ENCODE results near the gene SIX5.

DNA sequence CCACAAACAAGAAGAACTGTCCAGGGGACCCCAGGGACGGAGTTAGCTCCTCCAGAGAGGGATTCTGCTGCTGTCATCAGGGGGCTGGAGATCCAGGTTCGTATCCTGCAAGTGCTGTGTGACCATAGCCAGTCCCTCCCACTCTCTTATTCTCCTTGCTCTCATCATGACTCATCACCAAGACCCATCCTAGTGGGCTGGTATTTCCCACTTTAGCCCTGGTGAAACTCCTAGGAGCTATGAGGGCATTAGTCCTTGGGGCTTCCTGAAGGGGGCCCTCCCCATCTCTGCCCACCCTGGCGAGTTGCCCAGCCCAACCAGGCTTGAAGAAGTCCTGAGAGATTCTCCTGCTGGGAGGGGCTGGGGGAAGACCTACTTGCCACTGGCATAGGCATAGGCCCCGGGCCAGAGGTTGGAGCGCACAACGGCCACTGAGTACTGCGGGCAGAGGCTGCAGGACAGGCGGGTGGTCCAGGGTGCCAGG, 31.1 kb upstream of the SIX5 start:
- TF ChIP-seq SP1 (CRISPR knock-in tag; conservative IDR thresholded peaks at IDR 0.05) (no peak), ZNF263 (CRISPR knock-in tag; IDR thresholded peaks at IDR 0.05; ENCODE audit: low read depth) (no peak), RORB (CRISPR knock-in tag; IDR thresholded peaks at IDR 0.05) (no peak), NFYB (CRISPR knock-in tag; conservative IDR thresholded peaks at IDR 0.05; ENCODE audit: low read depth) (no peak)
- TF ChIP-seq, protein P1, sequence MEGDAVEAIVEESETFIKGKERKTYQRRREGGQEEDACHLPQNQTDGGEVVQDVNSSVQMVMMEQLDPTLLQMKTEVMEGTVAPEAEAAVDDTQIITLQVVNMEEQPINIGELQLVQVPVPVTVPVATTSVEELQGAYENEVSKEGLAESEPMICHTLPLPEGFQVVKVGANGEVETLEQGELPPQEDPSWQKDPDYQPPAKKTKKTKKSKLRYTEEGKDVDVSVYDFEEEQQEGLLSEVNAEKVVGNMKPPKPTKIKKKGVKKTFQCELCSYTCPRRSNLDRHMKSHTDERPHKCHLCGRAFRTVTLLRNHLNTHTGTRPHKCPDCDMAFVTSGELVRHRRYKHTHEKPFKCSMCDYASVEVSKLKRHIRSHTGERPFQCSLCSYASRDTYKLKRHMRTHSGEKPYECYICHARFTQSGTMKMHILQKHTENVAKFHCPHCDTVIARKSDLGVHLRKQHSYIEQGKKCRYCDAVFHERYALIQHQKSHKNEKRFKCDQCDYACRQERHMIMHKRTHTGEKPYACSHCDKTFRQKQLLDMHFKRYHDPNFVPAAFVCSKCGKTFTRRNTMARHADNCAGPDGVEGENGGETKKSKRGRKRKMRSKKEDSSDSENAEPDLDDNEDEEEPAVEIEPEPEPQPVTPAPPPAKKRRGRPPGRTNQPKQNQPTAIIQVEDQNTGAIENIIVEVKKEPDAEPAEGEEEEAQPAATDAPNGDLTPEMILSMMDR (IDR thresholded peaks at IDR 0.05), result no peak
- TF ChIP-seq, protein P2, sequence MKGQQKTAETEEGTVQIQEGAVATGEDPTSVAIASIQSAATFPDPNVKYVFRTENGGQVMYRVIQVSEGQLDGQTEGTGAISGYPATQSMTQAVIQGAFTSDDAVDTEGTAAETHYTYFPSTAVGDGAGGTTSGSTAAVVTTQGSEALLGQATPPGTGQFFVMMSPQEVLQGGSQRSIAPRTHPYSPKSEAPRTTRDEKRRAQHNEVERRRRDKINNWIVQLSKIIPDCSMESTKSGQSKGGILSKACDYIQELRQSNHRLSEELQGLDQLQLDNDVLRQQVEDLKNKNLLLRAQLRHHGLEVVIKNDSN (CRISPR knock-in tag; IDR thresholded peaks at IDR 0.05), result no peak

Measured in WTC11 (cell line).